ENCODE data around the gene ME1.

The ME1 gene

GRCh38 chr6:83436674-83437073 is 5.8 kb upstream of the ME1 start:
- no peak for TF ChIP-seq CTCF (IDR thresholded peaks at IDR 0.05; ENCODE audit: borderline replicate concordance, control extremely low read depth, extremely low read depth, insufficient read depth, missing control alignments)
- in situ Hi-C loops (cut with MboI; ENCODE audit: low sequenced_read_pairs, unreplicated experiment), result no loop called here
- no peak for DNase-seq (ENCODE audit: low spot score)

- in situ Hi-C loops (cut with MboI; ENCODE audit: low sequenced_read_pairs, unreplicated experiment), result no loop called here
- no peak for DNase-seq (ENCODE audit: low spot score)
- no peak for TF ChIP-seq CTCF (IDR thresholded peaks at IDR 0.05; ENCODE audit: borderline replicate concordance, control extremely low read depth, extremely low read depth, insufficient read depth, missing control alignments)
Observed at GRCh38 chr6:83433177-83433576, 2.3 kb upstream of the ME1 start.

GRCh38 chr6:83432636-83433035 is 1.8 kb upstream of the ME1 start:
- in situ Hi-C loops (cut with MboI; ENCODE audit: low sequenced_read_pairs, unreplicated experiment), result no loop called here
- no peak for TF ChIP-seq CTCF (IDR thresholded peaks at IDR 0.05; ENCODE audit: borderline replicate concordance, control extremely low read depth, extremely low read depth, insufficient read depth, missing control alignments)
- no peak for DNase-seq (ENCODE audit: low spot score)

GRCh38 chr6:83431545-83432155 is 799 bp upstream of the ME1 start:
- no peak for DNase-seq (ENCODE audit: low spot score)
- in situ Hi-C loops (cut with MboI; ENCODE audit: low sequenced_read_pairs, unreplicated experiment), result no loop called here
- TF ChIP-seq CTCF (IDR thresholded peaks at IDR 0.05; ENCODE audit: borderline replicate concordance, control extremely low read depth, extremely low read depth, insufficient read depth, missing control alignments), result no peak

GRCh38 chr6:83429857-83430610 is 817 bp downstream of the ME1 start:
- in situ Hi-C loops (cut with MboI; ENCODE audit: low sequenced_read_pairs, unreplicated experiment), result no loop called here
- no peak for DNase-seq (ENCODE audit: low spot score)
- TF ChIP-seq CTCF (IDR thresholded peaks at IDR 0.05; ENCODE audit: borderline replicate concordance, control extremely low read depth, extremely low read depth, insufficient read depth, missing control alignments), result no peak

GRCh38 chr6:83429269-83429668 is 1.6 kb downstream of the ME1 start:
- in situ Hi-C loops (cut with MboI; ENCODE audit: low sequenced_read_pairs, unreplicated experiment), result no loop called here
- DNase-seq (ENCODE audit: low spot score), result no peak
- no peak for TF ChIP-seq CTCF (IDR thresholded peaks at IDR 0.05; ENCODE audit: borderline replicate concordance, control extremely low read depth, extremely low read depth, insufficient read depth, missing control alignments)
